GM23338 (cell line): Measurements from ENCODE around the gene PLEKHG4B. TPM values are rescaled to one million over a fixed set of nuclear protein-coding genes. Genes with fewer than 3 reads are reported as not detected.

Source experiments
- ATAC-seq: fragments of 200-7000 bp; cut with Tn5 transposase; 3 replicates; pipeline ENCODE4 v1.9.1; 2020
- DNase-seq: peaks from one replicate; pipeline ENCODE4 v3.0.0-alpha.2; 2015; ENCODE audit warnings: low spot score
- H2AFZ ChIP-seq: fragments of 200-600 bp; sonication (generic); 2 replicates; pipeline ENCODE4 v1.8.0; 2016; ENCODE audit warnings: antibody characterized with exemption, mild to moderate bottlenecking, moderate library complexity
- H3F3A ChIP-seq: fragments of 200-600 bp; sonication (generic); replicated peaks from 2 replicates; pipeline ENCODE4 v1.8.0; 2017; ENCODE audit warnings: antibody characterized with exemption, mixed run types, low read depth
- H3K27ac ChIP-seq: fragments of 200-600 bp; sonication (generic); 2 replicates; pipeline ENCODE4 v1.6.1; 2016; ENCODE audit warnings: low read depth
- H3K27me3 ChIP-seq: fragments of 200-600 bp; sonication (generic); 2 replicates; pipeline ENCODE4 v1.8.0; 2016; ENCODE audit warnings: mild to moderate bottlenecking, mixed run types, moderate library complexity; ENCODE audit not compliant: insufficient read depth
- H3K36me3 ChIP-seq: fragments of 200-600 bp; sonication (generic); 2 replicates; pipeline ENCODE4 v1.8.0; 2016; ENCODE audit warnings: mild to moderate bottlenecking; ENCODE audit not compliant: insufficient read depth
- H3K4me1 ChIP-seq: fragments of 200-600 bp; sonication (generic); 2 replicates; pipeline ENCODE4 v1.8.0; 2016; ENCODE audit warnings: mild to moderate bottlenecking, moderate library complexity; ENCODE audit not compliant: insufficient read depth
- H3K4me2 ChIP-seq: fragments of 200-600 bp; sonication (generic); 2 replicates; pipeline ENCODE4 v1.7.1; 2017; ENCODE audit warnings: mixed run types
- H3K4me3 ChIP-seq: fragments of 200-600 bp; sonication (generic); 2 replicates; pipeline ENCODE4 v1.6.1; 2016; ENCODE audit warnings: mixed run types
- H3K79me2 ChIP-seq: fragments of 200-600 bp; sonication (generic); replicated peaks from 2 replicates; pipeline ENCODE4 v1.8.0; 2017; ENCODE audit warnings: mild to moderate bottlenecking; ENCODE audit not compliant: insufficient read depth
- H3K9me2 ChIP-seq: fragments of 200-600 bp; sonication (generic); 2 replicates; pipeline ENCODE4 v1.8.0; 2017; ENCODE audit not compliant: insufficient read depth
- H4K20me1 ChIP-seq: fragments of 200-600 bp; sonication (generic); replicated peaks from 2 replicates; pipeline ENCODE4 v1.8.0; 2017; ENCODE audit warnings: mild to moderate bottlenecking; ENCODE audit not compliant: insufficient read depth
- H3K27ac Mint-ChIP-seq: 2 replicates; pipeline ENCODE4 v1.8.0; 2020; ENCODE audit warnings: inconsistent platforms, mild to moderate bottlenecking, moderate library complexity, mixed read lengths
- H3K27me3 Mint-ChIP-seq: 3 replicates; pipeline ENCODE4 v1.8.0; 2022; ENCODE audit warnings: low read depth, mild to moderate bottlenecking, moderate library complexity, mixed read lengths, inconsistent platforms; ENCODE audit not compliant: insufficient read depth, poor library complexity
- H3K36me3 Mint-ChIP-seq: 3 replicates; pipeline ENCODE4 v1.8.0; 2021; ENCODE audit warnings: low read depth, mild to moderate bottlenecking, inconsistent platforms, moderate library complexity, mixed read lengths
- H3K4me1 Mint-ChIP-seq: 3 replicates; pipeline ENCODE4 v1.8.0; 2020; ENCODE audit warnings: mild to moderate bottlenecking, inconsistent platforms, mixed read lengths
- H3K4me3 Mint-ChIP-seq: 3 replicates; pipeline ENCODE4 v1.8.0; 2021; ENCODE audit warnings: moderate library complexity, mild to moderate bottlenecking, inconsistent platforms, mixed read lengths
- H3K9me3 Mint-ChIP-seq: 3 replicates; pipeline ENCODE4 v1.8.0; 2020; ENCODE audit warnings: moderate library complexity, mild to moderate bottlenecking, inconsistent platforms, mixed read lengths
- EZH2 ChIP-seq: fragments of 200-600 bp; sonication (generic); IDR thresholded peaks from one replicate; pipeline ENCODE4 v1.8.0; 2017; ENCODE audit warnings: antibody characterized with exemption, mild to moderate bottlenecking, low read depth; ENCODE audit not compliant: unreplicated experiment
- EZH2phosphoT487 ChIP-seq: fragments of 200-600 bp; sonication (generic); IDR thresholded peaks from one replicate; pipeline ENCODE4 v1.8.1; 2018; ENCODE audit warnings: antibody characterized with exemption; ENCODE audit not compliant: unreplicated experiment
- JUNB ChIP-seq: IDR thresholded peaks from one replicate; pipeline ENCODE4 v1.6.1; 2016; ENCODE audit warnings: antibody characterized with exemption; ENCODE audit not compliant: unreplicated experiment
- NANOG ChIP-seq: IDR thresholded peaks from 2 replicates; pipeline ENCODE4 v1.6.1; 2016; ENCODE audit warnings: antibody characterized with exemption, borderline replicate concordance
- STAT1 ChIP-seq: IDR thresholded peaks from one replicate; pipeline ENCODE4 v1.6.1; 2016; ENCODE audit warnings: antibody characterized with exemption; ENCODE audit not compliant: unreplicated experiment
- ZNF114 ChIP-seq: fragments of 250-450 bp; sonication (Bioruptor Pico); IDR thresholded peaks from 2 replicates; pipeline ENCODE4 v1.5.0; 2020; ENCODE audit warnings: mild to moderate bottlenecking, moderate library complexity
- polyA plus RNA-seq: library from polyadenylated mRNA; unstranded; fragments of >200 nt; fragmentation: Nextera tagmentation; extraction: Ambion mirVana; gene quantifications from 2 replicates; pipeline ENCODE4 v1.2.1, GENCODE V29; 2016
- total RNA-seq: library from RNA; depleted of rRNA; stranded (reverse); fragments of >200 nt; shearing (Covaris generic); gene quantifications from 2 replicates; pipeline ENCODE4 v1.2.3, GENCODE V29; 2014
- TF ChIP-seq, protein P1 (sequence below), 2 experiments: fragments of 200-600 bp in 1 of 2; sonication (generic) in 1 of 2; conservative IDR thresholded peaks; 2 replicates each; pipeline versions ENCODE4 v1.5.1 to v1.6.1; 2016 to 2017; ENCODE audit warnings: antibody characterized with exemption in 2 of 2, low read depth in 2 of 2, mild to moderate bottlenecking in 2 of 2, moderate library complexity in 1 of 2
- TF ChIP-seq, protein P2 (sequence below): IDR thresholded peaks from 2 replicates; pipeline ENCODE4 v1.6.1; 2016; ENCODE audit warnings: antibody characterized with exemption
- TF ChIP-seq, protein P3 (sequence below): fragments of 250-450 bp; sonication (Bioruptor Pico); IDR thresholded peaks from 2 replicates; pipeline ENCODE4 v1.5.0; 2020; ENCODE audit warnings: mild to moderate bottlenecking, moderate library complexity

PLEKHG4B gene
- total and polyA plus RNA-seq, 2 experiments from 2014 or later, result 33.5 to 54.8 TPM

DNA sequence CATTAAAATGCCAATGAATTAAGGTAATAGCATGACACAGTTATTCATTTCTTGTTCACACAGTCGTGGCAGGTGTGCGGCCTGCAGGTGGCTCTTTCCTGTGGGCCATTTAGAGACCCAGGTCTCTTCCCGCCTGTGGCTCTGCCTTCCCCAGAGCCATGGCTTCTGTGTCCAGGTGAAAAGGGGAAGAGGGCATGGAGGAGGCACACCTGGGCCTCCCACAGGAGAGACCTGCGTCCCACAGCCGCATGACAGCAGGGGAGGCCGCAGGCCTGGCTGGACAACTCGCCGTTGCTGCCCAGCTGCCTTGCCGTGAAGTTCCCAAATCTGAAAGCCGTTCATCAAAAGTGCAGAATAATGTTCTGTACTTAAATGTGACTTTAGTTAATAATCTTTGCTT lies 14.4 kb upstream of the PLEKHG4B start:
- peaks cover 14% of the 10 kb centered on the region for H3K4me1 ChIP-seq
- H3K4me3 ChIP-seq, result no peak overlapping the region
- Mint-ChIP-seq H3K4me1 (peaks cover 48% of the 10 kb centered on the region), H3K36me3 (no peaks in the 10 kb centered on the region; the same call in 2 of the 3 replicates), H3K27me3 (peaks cover 19% of the 10 kb centered on the region), H3K9me3 (no peaks in the 10 kb centered on the region), H3K27ac (no peak overlapping the region), H3K4me3 (no peak overlapping the region)
- DNase-seq (no peak), ATAC-seq (no peak)
- H3K27me3 ChIP-seq, result no peaks in the 10 kb centered on the region
- peaks cover 6% of the 10 kb centered on the region; the same call in 1 of the 2 replicates for H3F3A ChIP-seq
- H3K4me2 ChIP-seq, result no peak overlapping the region
- no peak overlapping the region for H3K27ac ChIP-seq
- no peaks in the 10 kb centered on the region for H3K36me3 ChIP-seq
- H2AFZ ChIP-seq, result no peak overlapping the region
- no peaks in the 10 kb centered on the region for H4K20me1 ChIP-seq
- no peaks in the 10 kb centered on the region for H3K9me2 ChIP-seq
- no peaks in the 10 kb centered on the region for H3K79me2 ChIP-seq
- no peak for TF ChIP-seq EZH2
- TF ChIP-seq, protein P1, sequence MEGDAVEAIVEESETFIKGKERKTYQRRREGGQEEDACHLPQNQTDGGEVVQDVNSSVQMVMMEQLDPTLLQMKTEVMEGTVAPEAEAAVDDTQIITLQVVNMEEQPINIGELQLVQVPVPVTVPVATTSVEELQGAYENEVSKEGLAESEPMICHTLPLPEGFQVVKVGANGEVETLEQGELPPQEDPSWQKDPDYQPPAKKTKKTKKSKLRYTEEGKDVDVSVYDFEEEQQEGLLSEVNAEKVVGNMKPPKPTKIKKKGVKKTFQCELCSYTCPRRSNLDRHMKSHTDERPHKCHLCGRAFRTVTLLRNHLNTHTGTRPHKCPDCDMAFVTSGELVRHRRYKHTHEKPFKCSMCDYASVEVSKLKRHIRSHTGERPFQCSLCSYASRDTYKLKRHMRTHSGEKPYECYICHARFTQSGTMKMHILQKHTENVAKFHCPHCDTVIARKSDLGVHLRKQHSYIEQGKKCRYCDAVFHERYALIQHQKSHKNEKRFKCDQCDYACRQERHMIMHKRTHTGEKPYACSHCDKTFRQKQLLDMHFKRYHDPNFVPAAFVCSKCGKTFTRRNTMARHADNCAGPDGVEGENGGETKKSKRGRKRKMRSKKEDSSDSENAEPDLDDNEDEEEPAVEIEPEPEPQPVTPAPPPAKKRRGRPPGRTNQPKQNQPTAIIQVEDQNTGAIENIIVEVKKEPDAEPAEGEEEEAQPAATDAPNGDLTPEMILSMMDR (conservative IDR thresholded peaks at IDR 0.05; ENCODE audit: low read depth in 2 of 2), result 0 out of 4 replicates have a peak, but pooled peaks of 1 of the 2 experiments have one; percentile 7

DNA sequence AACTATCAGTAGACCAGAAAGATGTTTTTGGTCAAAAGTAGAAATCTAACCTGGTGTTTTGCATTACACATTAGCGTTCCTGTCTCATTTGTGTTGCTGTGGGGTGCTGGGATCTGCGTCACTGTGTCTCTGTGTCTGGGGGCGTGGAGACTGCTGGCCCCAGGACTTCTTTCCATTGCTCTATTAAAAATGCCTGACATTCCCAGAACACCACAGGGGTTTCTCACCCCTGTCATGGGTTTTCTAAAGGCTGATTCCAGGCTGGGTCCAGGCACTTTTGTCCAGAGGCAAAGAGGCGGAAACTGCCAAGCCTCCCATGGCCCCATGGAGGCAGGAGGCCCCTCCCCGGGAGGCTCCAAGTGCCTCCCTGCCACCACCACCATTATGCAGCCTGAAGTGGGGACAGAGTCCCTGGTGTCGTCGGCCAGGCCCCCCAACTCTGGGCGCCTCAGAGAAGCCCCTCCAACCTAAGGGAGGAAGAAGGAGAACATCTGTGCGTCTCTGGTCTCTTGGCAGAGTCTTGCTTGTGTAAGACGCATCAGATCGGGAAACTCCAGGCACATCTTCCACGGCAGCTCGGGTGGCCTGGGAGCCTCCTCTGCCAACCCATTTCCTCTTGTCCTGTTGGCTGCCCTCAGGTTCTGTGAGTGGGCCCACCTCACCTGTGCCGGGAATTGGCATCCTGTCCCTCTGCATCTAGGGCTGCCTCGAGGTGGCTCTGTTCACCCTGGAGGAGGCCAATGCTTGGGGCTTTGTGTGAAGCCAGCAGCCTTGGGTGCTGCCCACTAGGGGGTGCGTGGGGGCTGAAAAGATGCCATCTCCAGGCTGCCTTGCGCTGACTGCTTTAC lies 13.8 kb upstream of the PLEKHG4B start:
- peaks cover 8% of the 10 kb centered on the region for H3F3A ChIP-seq
- no peak overlapping the region for H3K27ac ChIP-seq
- H3K27ac Mint-ChIP-seq, result peak overlapping the region; percentile 32; the same call in 1 of the 2 replicates
- H3K27me3 ChIP-seq, result no peaks in the 10 kb centered on the region
- no peaks in the 10 kb centered on the region for H3K79me2 ChIP-seq
- no peak overlapping the region for H3K4me2 ChIP-seq
- H3K27me3 Mint-ChIP-seq, result peaks cover 23% of the 10 kb centered on the region
- H4K20me1 ChIP-seq, result no peaks in the 10 kb centered on the region
- peaks cover 18% of the 10 kb centered on the region for H3K4me1 ChIP-seq
- peaks cover 54% of the 10 kb centered on the region for H3K4me1 Mint-ChIP-seq
- no peaks in the 10 kb centered on the region for H3K9me2 ChIP-seq
- H3K9me3 Mint-ChIP-seq, result no peaks in the 10 kb centered on the region
- DNase-seq (peak; percentile 58), ATAC-seq (peak; percentile 3; the same call in 2 of the 3 replicates)
- no peak overlapping the region for H2AFZ ChIP-seq
- H3K36me3 ChIP-seq, result no peaks in the 10 kb centered on the region
- H3K36me3 Mint-ChIP-seq, result no peaks in the 10 kb centered on the region; the same call in 2 of the 3 replicates
- no peak overlapping the region for H3K4me3 Mint-ChIP-seq
- no peak overlapping the region for H3K4me3 ChIP-seq
- no peak for TF ChIP-seq EZH2phosphoT487
- TF ChIP-seq EZH2, result no peak
- TF ChIP-seq, protein P2, sequence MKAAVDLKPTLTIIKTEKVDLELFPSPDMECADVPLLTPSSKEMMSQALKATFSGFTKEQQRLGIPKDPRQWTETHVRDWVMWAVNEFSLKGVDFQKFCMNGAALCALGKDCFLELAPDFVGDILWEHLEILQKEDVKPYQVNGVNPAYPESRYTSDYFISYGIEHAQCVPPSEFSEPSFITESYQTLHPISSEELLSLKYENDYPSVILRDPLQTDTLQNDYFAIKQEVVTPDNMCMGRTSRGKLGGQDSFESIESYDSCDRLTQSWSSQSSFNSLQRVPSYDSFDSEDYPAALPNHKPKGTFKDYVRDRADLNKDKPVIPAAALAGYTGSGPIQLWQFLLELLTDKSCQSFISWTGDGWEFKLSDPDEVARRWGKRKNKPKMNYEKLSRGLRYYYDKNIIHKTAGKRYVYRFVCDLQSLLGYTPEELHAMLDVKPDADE, result no peak
- no peak for TF ChIP-seq JUNB
- no peak for TF ChIP-seq ZNF114 (CRISPR knock-in tag)
- no peak for TF ChIP-seq STAT1
- TF ChIP-seq NANOG, result no peak
- TF ChIP-seq, protein P3, sequence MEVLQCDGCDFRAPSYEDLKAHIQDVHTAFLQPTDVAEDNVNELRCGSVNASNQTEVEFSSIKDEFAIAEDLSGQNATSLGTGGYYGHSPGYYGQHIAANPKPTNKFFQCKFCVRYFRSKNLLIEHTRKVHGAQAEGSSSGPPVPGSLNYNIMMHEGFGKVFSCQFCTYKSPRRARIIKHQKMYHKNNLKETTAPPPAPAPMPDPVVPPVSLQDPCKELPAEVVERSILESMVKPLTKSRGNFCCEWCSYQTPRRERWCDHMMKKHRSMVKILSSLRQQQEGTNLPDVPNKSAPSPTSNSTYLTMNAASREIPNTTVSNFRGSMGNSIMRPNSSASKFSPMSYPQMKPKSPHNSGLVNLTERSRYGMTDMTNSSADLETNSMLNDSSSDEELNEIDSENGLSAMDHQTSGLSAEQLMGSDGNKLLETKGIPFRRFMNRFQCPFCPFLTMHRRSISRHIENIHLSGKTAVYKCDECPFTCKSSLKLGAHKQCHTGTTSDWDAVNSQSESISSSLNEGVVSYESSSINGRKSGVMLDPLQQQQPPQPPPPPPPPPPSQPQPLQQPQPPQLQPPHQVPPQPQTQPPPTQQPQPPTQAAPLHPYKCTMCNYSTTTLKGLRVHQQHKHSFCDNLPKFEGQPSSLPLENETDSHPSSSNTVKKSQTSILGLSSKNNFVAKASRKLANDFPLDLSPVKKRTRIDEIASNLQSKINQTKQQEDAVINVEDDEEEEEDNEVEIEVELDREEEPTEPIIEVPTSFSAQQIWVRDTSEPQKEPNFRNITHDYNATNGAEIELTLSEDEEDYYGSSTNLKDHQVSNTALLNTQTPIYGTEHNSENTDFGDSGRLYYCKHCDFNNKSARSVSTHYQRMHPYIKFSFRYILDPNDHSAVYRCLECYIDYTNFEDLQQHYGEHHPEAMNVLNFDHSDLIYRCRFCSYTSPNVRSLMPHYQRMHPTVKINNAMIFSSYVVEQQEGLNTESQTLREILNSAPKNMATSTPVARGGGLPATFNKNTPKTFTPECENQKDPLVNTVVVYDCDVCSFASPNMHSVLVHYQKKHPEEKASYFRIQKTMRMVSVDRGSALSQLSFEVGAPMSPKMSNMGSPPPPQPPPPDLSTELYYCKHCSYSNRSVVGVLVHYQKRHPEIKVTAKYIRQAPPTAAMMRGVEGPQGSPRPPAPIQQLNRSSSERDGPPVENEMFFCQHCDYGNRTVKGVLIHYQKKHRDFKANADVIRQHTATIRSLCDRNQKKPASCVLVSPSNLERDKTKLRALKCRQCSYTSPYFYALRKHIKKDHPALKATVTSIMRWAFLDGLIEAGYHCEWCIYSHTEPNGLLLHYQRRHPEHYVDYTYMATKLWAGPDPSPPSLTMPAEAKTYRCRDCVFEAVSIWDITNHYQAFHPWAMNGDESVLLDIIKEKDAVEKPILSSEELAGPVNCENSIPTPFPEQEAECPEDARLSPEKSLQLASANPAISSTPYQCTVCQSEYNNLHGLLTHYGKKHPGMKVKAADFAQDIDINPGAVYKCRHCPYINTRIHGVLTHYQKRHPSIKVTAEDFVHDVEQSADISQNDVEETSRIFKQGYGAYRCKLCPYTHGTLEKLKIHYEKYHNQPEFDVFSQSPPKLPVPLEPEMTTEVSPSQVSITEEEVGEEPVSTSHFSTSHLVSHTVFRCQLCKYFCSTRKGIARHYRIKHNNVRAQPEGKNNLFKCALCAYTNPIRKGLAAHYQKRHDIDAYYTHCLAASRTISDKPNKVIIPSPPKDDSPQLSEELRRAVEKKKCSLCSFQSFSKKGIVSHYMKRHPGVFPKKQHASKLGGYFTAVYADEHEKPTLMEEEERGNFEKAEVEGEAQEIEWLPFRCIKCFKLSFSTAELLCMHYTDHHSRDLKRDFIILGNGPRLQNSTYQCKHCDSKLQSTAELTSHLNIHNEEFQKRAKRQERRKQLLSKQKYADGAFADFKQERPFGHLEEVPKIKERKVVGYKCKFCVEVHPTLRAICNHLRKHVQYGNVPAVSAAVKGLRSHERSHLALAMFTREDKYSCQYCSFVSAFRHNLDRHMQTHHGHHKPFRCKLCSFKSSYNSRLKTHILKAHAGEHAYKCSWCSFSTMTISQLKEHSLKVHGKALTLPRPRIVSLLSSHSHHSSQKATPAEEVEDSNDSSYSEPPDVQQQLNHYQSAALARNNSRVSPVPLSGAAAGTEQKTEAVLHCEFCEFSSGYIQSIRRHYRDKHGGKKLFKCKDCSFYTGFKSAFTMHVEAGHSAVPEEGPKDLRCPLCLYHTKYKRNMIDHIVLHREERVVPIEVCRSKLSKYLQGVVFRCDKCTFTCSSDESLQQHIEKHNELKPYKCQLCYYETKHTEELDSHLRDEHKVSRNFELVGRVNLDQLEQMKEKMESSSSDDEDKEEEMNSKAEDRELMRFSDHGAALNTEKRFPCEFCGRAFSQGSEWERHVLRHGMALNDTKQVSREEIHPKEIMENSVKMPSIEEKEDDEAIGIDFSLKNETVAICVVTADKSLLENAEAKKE (CRISPR knock-in tag), result no peak
